GM06990 (cell line): ENCODE measurements around the gene GNG13.

Experiments
- DNase-seq: peaks from one replicate; pipeline ENCODE4 v3.0.0-alpha.2; 2011; ENCODE audit not compliant: insufficient read length; ENCODE audit errors: extremely low read depth
- H3K27me3 ChIP-seq: replicated peaks from 2 replicates; pipeline ENCODE4 v1.6.0; 2011; ENCODE audit warnings: low read length; ENCODE audit not compliant: control insufficient read depth, insufficient read depth
- H3K36me3 ChIP-seq: 2 replicates; pipeline ENCODE4 v1.5.1; 2011; ENCODE audit warnings: low read length; ENCODE audit not compliant: control insufficient read depth, insufficient read depth
- H3K4me3 ChIP-seq: replicated peaks from 2 replicates; pipeline ENCODE4 v1.5.1; 2011; ENCODE audit warnings: low read depth, mild to moderate bottlenecking, control low read depth, low read length
- CTCF ChIP-seq: IDR thresholded peaks from 2 replicates; pipeline ENCODE4 v1.5.1; 2011; ENCODE audit warnings: low read length, control low read depth, mild to moderate bottlenecking, inconsistent platforms; ENCODE audit not compliant: insufficient read depth, poor library complexity, severe bottlenecking

GNG13 gene

GRCh38 chr16:782258-782657 lies 18.3 kb downstream of the GNG13 start:
- Histone ChIP-seq H3K27me3 (no peaks in the 10 kb centered on the region), H3K4me3 (no peak overlapping the region), H3K36me3 (peaks cover 11% of the 10 kb centered on the region)
- DNase-seq: no peak
- TF ChIP-seq CTCF: no peak

- TF ChIP-seq CTCF: no peak
- Histone ChIP-seq H3K27me3 (no peaks in the 10 kb centered on the region), H3K4me3 (no peak overlapping the region), H3K36me3 (peaks cover 10% of the 10 kb centered on the region)
- DNase-seq: no peak
These were observed 19.1 kb downstream of the GNG13 start for GRCh38 chr16:781346-782010.

GRCh38 chr16:780296-780695 lies 20.2 kb downstream of the GNG13 start:
- no peak for TF ChIP-seq CTCF
- Histone ChIP-seq H3K4me3 (no peak overlapping the region), H3K27me3 (no peaks in the 10 kb centered on the region), H3K36me3 (peaks cover 3% of the 10 kb centered on the region)
- DNase-seq: no peak

- Histone ChIP-seq H3K36me3 (no peaks in the 10 kb centered on the region; the same call in 1 of the 2 replicates), H3K27me3 (no peaks in the 10 kb centered on the region), H3K4me3 (no peak overlapping the region)
- no peak for TF ChIP-seq CTCF
- DNase-seq: no peak
These were observed 21.0 kb downstream of the GNG13 start for GRCh38 chr16:779561-779960.

- DNase-seq: no peak
These were observed 21.5 kb downstream of the GNG13 start for GRCh38 chr16:778909-779527.

More at GRCh38 chr16:778909-779527, 21.5 kb downstream of the GNG13 start:
- no peak overlapping the region for H3K4me3 ChIP-seq
- no peaks in the 10 kb centered on the region for H3K27me3 ChIP-seq
- no peak for TF ChIP-seq CTCF
- no peaks in the 10 kb centered on the region for H3K36me3 ChIP-seq
